Gastrocnemius medialis (tissue), 4 donors: ENCODE measurements around the gene PARP12. TPM values are rescaled to one million over a fixed set of nuclear protein-coding genes. Genes with fewer than 3 reads are reported as not detected.

Source experiments
- ATAC-seq, 2 donors: fragments of 150-250 bp; one replicate each; pipeline ENCODE4 v1.9.1; 2016
- DNase-seq, 2 donors: peaks; one replicate each; pipeline ENCODE4 v3.0.0-alpha.2; 2019
- H3K27ac ChIP-seq, 4 donors: fragments of 200-600 bp; sonication (generic); 1 replicate in 1 of 4; 2 replicates in 3 of 4; pipeline ENCODE4 v1.5.1; 2016 to 2018; ENCODE audit warnings: mild to moderate bottlenecking in 2 of 4, moderate library complexity in 1 of 4
- H3K27me3 ChIP-seq, 3 donors: fragments of 200-600 bp; sonication (generic) in 2 of 3; 1 replicate in 1 of 3; 2 replicates in 2 of 3; pipeline versions ENCODE4 v1.5.1 to v1.6.0; 2016 to 2019; ENCODE audit warnings: mild to moderate bottlenecking in 1 of 3, moderate library complexity in 1 of 3
- H3K36me3 ChIP-seq, 2 donors: fragments of 200-600 bp; sonication (generic) in 1 of 2; one replicate each; pipeline ENCODE4 v1.5.1; 2017 to 2018
- H3K4me1 ChIP-seq, 2 donors: fragments of 200-600 bp; sonication (generic) in 1 of 2; one replicate each; pipeline ENCODE4 v1.5.1; 2016 to 2017; ENCODE audit warnings: mild to moderate bottlenecking in 2 of 2
- H3K4me3 ChIP-seq, 4 donors: fragments of 200-600 bp; sonication (generic) in 3 of 4; 1 replicate in 1 of 4; 2 replicates in 3 of 4; pipeline ENCODE4 v1.5.1; 2016 to 2019; ENCODE audit warnings: mild to moderate bottlenecking in 2 of 4
- H3K9me3 ChIP-seq, 3 donors: fragments of 200-600 bp; sonication (generic) in 2 of 3; 1 replicate in 1 of 3; 2 replicates in 2 of 3; pipeline ENCODE4 v1.5.1; 2016 to 2019
- POLR2A ChIP-seq, 2 donors: fragments of 450-650 bp; IDR thresholded peaks; one replicate each; pipeline ENCODE4 v1.6.1; 2017; ENCODE audit warnings: antibody characterized with exemption in 2 of 2, mild to moderate bottlenecking in 2 of 2, moderate library complexity in 2 of 2
- in situ Hi-C, 4 donors: fragments of 200-750 bp; cut with MboI; loops; one replicate each; pipeline versions ENCODE4 v1.15.0 to v1.8.0; 2017; ENCODE audit warnings: low sequenced_read_pairs in 4 of 4
- intact Hi-C: fragments of 100-400 bp; cut with DNase I; formaldehyde crosslinking; loops from one replicate; pipeline ENCODE4 v1.15.1; 2023; ENCODE audit warnings: low total_unique reads
- total RNA-seq, 4 donors: library from RNA; depleted of rRNA; stranded (reverse); fragments of >200 nt; gene quantifications; one replicate each; pipeline versions ENCODE4 v1.1.0 to v1.2.3, GENCODE V29; 2016
- TF ChIP-seq, protein P1 (sequence below), 5 experiments: fragments of 450-650 bp in 3 of 5; fragments of 200-600 bp in 2 of 5; sonication (generic) in 2 of 5; IDR thresholded peaks in 4 of 5; conservative IDR thresholded peaks in 1 of 5; 1 replicate in 4 of 5; 2 replicates in 1 of 5; pipeline ENCODE4 v1.5.1; 2016 to 2019; ENCODE audit warnings: antibody characterized with exemption in 5 of 5, mild to moderate bottlenecking in 3 of 5, moderate library complexity in 3 of 5

The PARP12 gene
- total RNA-seq, 4 donors from 2014 or later: 4.3 to 12.7 (median 4.9) TPM

DNA sequence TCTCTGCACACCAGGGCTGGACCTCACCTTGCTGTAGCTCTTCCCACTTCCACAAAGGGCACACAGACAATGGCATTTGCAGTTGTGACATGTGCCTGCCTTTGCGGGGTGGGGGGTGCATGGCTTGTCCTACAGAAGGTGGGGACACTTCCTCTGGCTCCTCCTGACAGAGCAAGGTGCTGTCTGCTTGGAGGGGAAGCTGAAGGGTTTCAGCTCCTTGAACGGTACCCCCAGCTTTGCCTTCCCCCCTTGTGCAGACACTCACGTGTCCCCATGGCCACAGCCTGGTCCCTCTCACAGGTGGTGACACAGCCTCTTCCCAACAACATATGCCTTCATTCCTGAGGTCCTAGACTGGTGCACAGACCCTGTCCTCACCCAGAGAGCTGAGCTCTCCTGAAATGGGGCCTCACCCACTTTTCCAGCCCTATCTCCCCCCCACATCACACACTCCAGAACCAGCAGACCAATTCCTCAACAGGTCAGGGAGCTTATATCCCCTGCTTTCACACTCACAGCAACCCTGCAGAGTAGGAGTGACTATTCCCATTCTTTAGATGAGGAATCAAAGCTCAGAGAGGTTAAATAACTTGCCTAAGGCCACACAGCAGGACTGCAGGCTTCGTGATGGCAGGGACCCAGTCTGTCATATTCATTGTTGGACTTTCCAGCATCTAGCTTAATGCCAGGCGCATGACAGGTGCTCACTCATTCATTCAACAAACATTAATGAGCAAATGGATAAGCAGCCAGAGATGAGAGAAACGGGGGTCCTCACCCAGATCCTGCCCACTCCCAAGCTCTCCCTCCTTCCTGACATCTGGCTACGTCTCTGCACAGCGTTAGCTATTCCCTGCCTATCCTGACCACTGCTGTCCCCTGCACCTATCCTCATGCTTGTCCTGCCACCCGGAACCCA is 44.4 kb downstream of the PARP12 start:
- no peak for DNase-seq
- no peak overlapping the region for H3K4me3 ChIP-seq
- no peak for TF ChIP-seq POLR2A (IDR thresholded peaks at IDR 0.05)
- TF ChIP-seq, protein P1, sequence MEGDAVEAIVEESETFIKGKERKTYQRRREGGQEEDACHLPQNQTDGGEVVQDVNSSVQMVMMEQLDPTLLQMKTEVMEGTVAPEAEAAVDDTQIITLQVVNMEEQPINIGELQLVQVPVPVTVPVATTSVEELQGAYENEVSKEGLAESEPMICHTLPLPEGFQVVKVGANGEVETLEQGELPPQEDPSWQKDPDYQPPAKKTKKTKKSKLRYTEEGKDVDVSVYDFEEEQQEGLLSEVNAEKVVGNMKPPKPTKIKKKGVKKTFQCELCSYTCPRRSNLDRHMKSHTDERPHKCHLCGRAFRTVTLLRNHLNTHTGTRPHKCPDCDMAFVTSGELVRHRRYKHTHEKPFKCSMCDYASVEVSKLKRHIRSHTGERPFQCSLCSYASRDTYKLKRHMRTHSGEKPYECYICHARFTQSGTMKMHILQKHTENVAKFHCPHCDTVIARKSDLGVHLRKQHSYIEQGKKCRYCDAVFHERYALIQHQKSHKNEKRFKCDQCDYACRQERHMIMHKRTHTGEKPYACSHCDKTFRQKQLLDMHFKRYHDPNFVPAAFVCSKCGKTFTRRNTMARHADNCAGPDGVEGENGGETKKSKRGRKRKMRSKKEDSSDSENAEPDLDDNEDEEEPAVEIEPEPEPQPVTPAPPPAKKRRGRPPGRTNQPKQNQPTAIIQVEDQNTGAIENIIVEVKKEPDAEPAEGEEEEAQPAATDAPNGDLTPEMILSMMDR (IDR thresholded peaks at IDR 0.05 in 4 of 5, conservative IDR thresholded peaks at IDR 0.05 in 1 of 5): no peak
- no peaks in the 10 kb centered on the region for H3K27me3 ChIP-seq
- intact Hi-C loops: no loop called here
- no peaks in the 10 kb centered on the region for H3K4me1 ChIP-seq
- no peaks in the 10 kb centered on the region for H3K36me3 ChIP-seq
- no peak for ATAC-seq
- in situ Hi-C loops: no loop called here
- no peak overlapping the region for H3K27ac ChIP-seq
- H3K9me3 ChIP-seq: no peaks in the 10 kb centered on the region

DNA sequence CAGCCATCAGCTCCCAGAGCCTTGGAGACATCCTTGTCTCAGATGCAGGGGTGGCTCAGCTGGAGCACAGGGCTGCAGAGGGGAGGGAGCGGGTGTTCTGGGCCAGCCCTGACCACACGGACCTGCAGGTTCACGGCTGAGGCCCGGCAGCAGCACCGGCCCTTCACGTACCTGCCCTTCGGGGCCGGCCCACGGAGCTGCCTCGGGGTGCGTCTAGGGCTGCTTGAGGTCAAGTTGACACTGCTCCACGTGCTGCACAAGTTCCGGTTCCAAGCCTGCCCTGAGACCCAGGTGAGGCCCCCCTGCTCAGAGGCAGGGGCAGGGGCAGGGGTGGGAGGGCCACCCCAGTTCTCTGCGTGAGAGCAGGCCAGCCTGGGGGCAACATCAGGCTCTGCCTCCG is 45.2 kb downstream of the PARP12 start:
- no peak for TF ChIP-seq POLR2A (IDR thresholded peaks at IDR 0.05)
- TF ChIP-seq, protein P1 (IDR thresholded peaks at IDR 0.05 in 4 of 5, conservative IDR thresholded peaks at IDR 0.05 in 1 of 5): no peak
- in situ Hi-C loops: no loop called here

DNA sequence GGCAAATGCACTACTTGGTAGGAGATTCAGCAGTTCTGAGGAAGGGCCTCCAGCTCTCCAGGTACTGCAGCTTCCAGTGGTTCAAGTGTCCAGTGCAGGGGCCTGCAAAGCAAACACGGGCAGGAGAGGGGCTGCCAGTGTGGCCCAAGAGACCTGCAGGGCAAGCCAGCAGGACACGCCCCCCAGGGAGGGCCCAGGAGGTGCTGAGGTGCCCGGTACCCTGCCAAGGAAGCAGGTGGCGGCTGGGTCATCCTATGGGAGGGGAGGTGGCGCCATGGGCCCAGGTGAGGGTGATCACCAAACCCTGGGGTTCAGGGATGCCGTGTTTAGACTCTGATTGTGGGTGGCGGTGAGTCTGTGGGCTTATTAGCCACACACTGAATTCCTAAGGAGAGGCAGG is 45.7 kb downstream of the PARP12 start:
- no peak overlapping the region for H3K4me3 ChIP-seq
- H3K27ac ChIP-seq: no peak overlapping the region
- intact Hi-C loops (no loop called here), in situ Hi-C loops (no loop called here)
- no peaks in the 10 kb centered on the region for H3K4me1 ChIP-seq
- H3K9me3 ChIP-seq: no peaks in the 10 kb centered on the region
- H3K36me3 ChIP-seq: no peaks in the 10 kb centered on the region
- ATAC-seq: no peak
- no peaks in the 10 kb centered on the region for H3K27me3 ChIP-seq
- DNase-seq: no peak
- TF ChIP-seq, protein P1 (IDR thresholded peaks at IDR 0.05 in 4 of 5, conservative IDR thresholded peaks at IDR 0.05 in 1 of 5): no peak
- no peak for TF ChIP-seq POLR2A (IDR thresholded peaks at IDR 0.05)

More for the DNA sequence above, 45.2 kb downstream of the PARP12 start:
- H3K4me1 ChIP-seq: no peaks in the 10 kb centered on the region
- H3K36me3 ChIP-seq: no peaks in the 10 kb centered on the region
- no peaks in the 10 kb centered on the region for H3K9me3 ChIP-seq
- H3K27me3 ChIP-seq: no peaks in the 10 kb centered on the region
- ATAC-seq: no peak
- no peak overlapping the region for H3K4me3 ChIP-seq
- no peak for DNase-seq
- H3K27ac ChIP-seq: no peak overlapping the region
- intact Hi-C loops: no loop called here

DNA sequence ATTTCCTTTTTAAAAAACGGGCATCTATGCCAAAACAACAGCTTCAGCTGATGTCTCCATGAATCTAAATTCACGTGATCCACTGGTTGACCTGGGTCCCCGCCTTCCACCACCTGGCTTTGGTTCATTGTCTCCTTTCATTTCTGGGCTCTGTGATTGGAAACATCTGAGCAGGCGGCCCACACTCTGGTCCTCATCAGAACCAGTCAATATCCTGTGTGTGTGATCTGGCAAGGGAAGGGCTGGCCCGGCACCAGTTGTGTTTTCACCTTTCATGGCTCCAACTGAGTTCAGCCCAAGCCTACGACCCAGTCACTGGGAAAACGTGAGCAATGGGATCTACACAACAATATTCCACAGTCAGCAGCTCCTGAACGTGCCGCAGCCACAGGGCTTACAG is 46.2 kb downstream of the PARP12 start:
- in situ Hi-C loops: no loop called here
- DNase-seq (no peak), ATAC-seq (no peak)
- H3K36me3 ChIP-seq: no peaks in the 10 kb centered on the region
- no peaks in the 10 kb centered on the region for H3K9me3 ChIP-seq
- H3K4me1 ChIP-seq: no peaks in the 10 kb centered on the region
- no peak overlapping the region for H3K27ac ChIP-seq
- no peaks in the 10 kb centered on the region for H3K27me3 ChIP-seq
- intact Hi-C loops: no loop called here
- no peak overlapping the region for H3K4me3 ChIP-seq
- TF ChIP-seq, protein P1 (IDR thresholded peaks at IDR 0.05 in 4 of 5, conservative IDR thresholded peaks at IDR 0.05 in 1 of 5): no peak
- TF ChIP-seq POLR2A (IDR thresholded peaks at IDR 0.05): no peak
